HEK293 (cell line): ENCODE results near the gene ETHE1.

Experiments
- AEBP2 ChIP-seq: fragments of 450-650 bp; formaldehyde crosslinking; IDR thresholded peaks from 2 replicates; pipeline ENCODE4 v1.5.1; 2016; ENCODE audit warnings: missing biosample characterization, missing genetic modification characterization, borderline replicate concordance
- INSM2 ChIP-seq: fragments of 450-650 bp; formaldehyde crosslinking; IDR thresholded peaks from 2 replicates; pipeline ENCODE4 v1.5.1; 2016; ENCODE audit warnings: missing biosample characterization, missing genetic modification characterization
- KLF10 ChIP-seq: fragments of 450-650 bp; IDR thresholded peaks from 2 replicates; pipeline ENCODE4 v1.5.1; 2018; ENCODE audit warnings: missing biosample characterization, mild to moderate bottlenecking, missing genetic modification characterization
- MZF1 ChIP-seq: fragments of 450-650 bp; formaldehyde crosslinking; IDR thresholded peaks from 2 replicates; pipeline ENCODE4 v1.5.1; 2017; ENCODE audit warnings: missing biosample characterization, missing genetic modification characterization, borderline replicate concordance
- PRDM10 ChIP-seq: fragments of 450-650 bp; formaldehyde crosslinking; IDR thresholded peaks from 2 replicates; pipeline ENCODE4 v1.5.1; 2016; ENCODE audit warnings: missing biosample characterization, missing genetic modification characterization
- RBAK ChIP-seq: fragments of 450-650 bp; formaldehyde crosslinking; IDR thresholded peaks from 2 replicates; pipeline ENCODE4 v1.5.1; 2016; ENCODE audit warnings: missing biosample characterization, missing genetic modification characterization
- SCRT1 ChIP-seq: fragments of 450-650 bp; formaldehyde crosslinking; IDR thresholded peaks from 2 replicates; pipeline ENCODE4 v1.5.1; 2016; ENCODE audit warnings: missing biosample characterization, missing genetic modification characterization, borderline replicate concordance
- SETDB1 ChIP-seq: IDR thresholded peaks from one replicate; pipeline ENCODE4 v1.6.1; 2017; ENCODE audit warnings: mild to moderate bottlenecking, low read length, moderate library complexity, mixed read lengths; ENCODE audit not compliant: insufficient read length
- SP3 ChIP-seq: fragments of 450-650 bp; formaldehyde crosslinking; IDR thresholded peaks from 2 replicates; pipeline ENCODE4 v1.5.1; 2016; ENCODE audit warnings: missing biosample characterization, missing genetic modification characterization
- WT1 ChIP-seq: fragments of 450-650 bp; formaldehyde crosslinking; IDR thresholded peaks from 2 replicates; pipeline ENCODE4 v1.5.1; 2016; ENCODE audit warnings: missing biosample characterization, missing genetic modification characterization
- ZBTB11 ChIP-seq: fragments of 450-650 bp; formaldehyde crosslinking; conservative IDR thresholded peaks from 2 replicates; pipeline ENCODE4 v1.5.1; 2016; ENCODE audit warnings: low read depth, missing biosample characterization, missing genetic modification characterization
- ZNF121 ChIP-seq: fragments of 450-650 bp; formaldehyde crosslinking; IDR thresholded peaks from 2 replicates; pipeline ENCODE4 v1.5.1; 2016; ENCODE audit warnings: missing biosample characterization, missing genetic modification characterization
- ZNF184 ChIP-seq: fragments of 450-650 bp; IDR thresholded peaks from 2 replicates; pipeline ENCODE4 v1.5.1; 2018; ENCODE audit warnings: missing biosample characterization, mild to moderate bottlenecking, missing genetic modification characterization
- ZNF280D ChIP-seq: fragments of 450-650 bp; formaldehyde crosslinking; IDR thresholded peaks from 2 replicates; pipeline ENCODE4 v1.5.1; 2016; ENCODE audit warnings: missing biosample characterization, missing genetic modification characterization
- ZNF398 ChIP-seq: fragments of 450-650 bp; formaldehyde crosslinking; IDR thresholded peaks from 2 replicates; pipeline ENCODE4 v1.5.1; 2017; ENCODE audit warnings: missing biosample characterization, missing genetic modification characterization
- ZNF473 ChIP-seq: fragments of 450-650 bp; formaldehyde crosslinking; IDR thresholded peaks from 2 replicates; pipeline ENCODE4 v1.5.1; 2017; ENCODE audit warnings: missing biosample characterization, missing genetic modification characterization
- ZNF510 ChIP-seq: fragments of 450-650 bp; formaldehyde crosslinking; IDR thresholded peaks from 2 replicates; pipeline ENCODE4 v1.5.1; 2018; ENCODE audit warnings: mild to moderate bottlenecking, missing genetic modification characterization, missing biosample characterization; ENCODE audit not compliant: insufficient replicate concordance
- ZNF514 ChIP-seq: fragments of 450-650 bp; formaldehyde crosslinking; IDR thresholded peaks from 2 replicates; pipeline ENCODE4 v1.5.1; 2016; ENCODE audit warnings: missing biosample characterization, missing genetic modification characterization
- ZNF555 ChIP-seq: fragments of 450-650 bp; formaldehyde crosslinking; conservative IDR thresholded peaks from 2 replicates; pipeline ENCODE4 v1.5.1; 2017; ENCODE audit warnings: missing biosample characterization, mild to moderate bottlenecking, missing genetic modification characterization, inconsistent platforms
- ZNF701 ChIP-seq: fragments of 450-650 bp; formaldehyde crosslinking; IDR thresholded peaks from 2 replicates; pipeline ENCODE4 v1.5.1; 2016; ENCODE audit warnings: missing biosample characterization, missing genetic modification characterization

ETHE1 gene

GRCh38 chr19:43474986-43475705, 51.9 kb downstream of the ETHE1 start (continued):
- TF ChIP-seq SETDB1 = no peak
- TF ChIP-seq AEBP2 = no peak
- no peak for TF ChIP-seq ZNF121 (tag by site-specific recombination)
- no peak for TF ChIP-seq ZNF555 (tag by site-specific recombination)
- no peak for TF ChIP-seq ZNF514 (tag by site-specific recombination)
- no peak for TF ChIP-seq MZF1
- peak; percentile 7; the same call in 1 of the 2 replicates for TF ChIP-seq ZNF398 (tag by site-specific recombination)
- peak; percentile 82; the same call in 1 of the 2 replicates for TF ChIP-seq PRDM10 (tag by site-specific recombination)
- peak; percentile 94 for TF ChIP-seq KLF10 (tag by site-specific recombination)
- TF ChIP-seq ZNF473 (tag by site-specific recombination) = no peak
- peak; percentile 99 for TF ChIP-seq SP3 (tag by site-specific recombination)
- no peak; the same call in 1 of the 2 replicates for TF ChIP-seq ZNF184 (tag by site-specific recombination)
- 0 out of 2 replicates have a peak, but pooled peaks have one; percentile 16 for TF ChIP-seq ZBTB11 (tag by site-specific recombination)
- no peak for TF ChIP-seq ZNF280D
- TF ChIP-seq ZNF701 = no peak
- no peak for TF ChIP-seq RBAK (tag by site-specific recombination)
- no peak for TF ChIP-seq WT1 (tag by site-specific recombination)
- TF ChIP-seq INSM2 (tag by site-specific recombination) = no peak
- TF ChIP-seq SCRT1 = no peak
- TF ChIP-seq ZNF510 (tag by site-specific recombination) = no peak
